MM.1S (cell line): ENCODE results near the gene POLA2.

Experiments used
- DNase-seq: peaks from one replicate; pipeline ENCODE4 v3.0.0-alpha.2; 2015
- H2AFZ ChIP-seq: fragments of 300-600 bp; sonication (generic); 2 replicates; pipeline ENCODE4 v1.6.0; 2016; ENCODE audit warnings: antibody characterized with exemption, low read length
- H3F3A ChIP-seq: fragments of 300-600 bp; sonication (generic); 2 replicates; pipeline ENCODE4 v1.6.1; 2016; ENCODE audit warnings: mild to moderate bottlenecking, antibody characterized with exemption, low read length, moderate library complexity, mixed read lengths; ENCODE audit not compliant: insufficient read depth
- H3K27ac ChIP-seq: fragments of 300-600 bp; sonication (generic); 2 replicates; pipeline ENCODE4 v1.5.1; 2016; ENCODE audit warnings: mild to moderate bottlenecking, low read length
- H3K27me3 ChIP-seq: fragments of 300-600 bp; sonication (generic); replicated peaks from 2 replicates; pipeline ENCODE4 v1.6.0; 2016; ENCODE audit warnings: low read length; ENCODE audit not compliant: insufficient read depth
- H3K36me3 ChIP-seq: fragments of 300-600 bp; sonication (generic); replicated peaks from 2 replicates; pipeline ENCODE4 v1.6.1; 2016; ENCODE audit warnings: mild to moderate bottlenecking, low read length, mixed read lengths; ENCODE audit not compliant: insufficient read depth
- H3K4me1 ChIP-seq: fragments of 300-600 bp; sonication (generic); 2 replicates; pipeline ENCODE4 v1.6.1; 2016; ENCODE audit warnings: low read length, mixed read lengths
- H3K4me2 ChIP-seq: fragments of 300-600 bp; sonication (generic); 2 replicates; pipeline ENCODE4 v1.6.0; 2016; ENCODE audit warnings: low read depth, low read length
- H3K4me3 ChIP-seq: fragments of 300-600 bp; sonication (generic); 2 replicates; pipeline ENCODE4 v1.5.1; 2016; ENCODE audit warnings: low read length, mixed read lengths
- H3K79me2 ChIP-seq: fragments of 300-600 bp; sonication (generic); 2 replicates; pipeline ENCODE4 v1.6.1; 2016; ENCODE audit warnings: mixed run types, low read length, mixed read lengths
- H3K9ac ChIP-seq: fragments of 300-600 bp; sonication (generic); 2 replicates; pipeline ENCODE4 v1.6.1; 2016; ENCODE audit warnings: low read length, mixed read lengths
- H3K9me2 ChIP-seq: fragments of 300-600 bp; sonication (generic); replicated peaks from 2 replicates; pipeline ENCODE4 v1.6.1; 2016; ENCODE audit warnings: mild to moderate bottlenecking, low read length, mixed read lengths; ENCODE audit not compliant: insufficient read depth
- H3K9me3 ChIP-seq: fragments of 300-600 bp; sonication (generic); replicated peaks from 2 replicates; pipeline ENCODE4 v1.6.1; 2016; ENCODE audit warnings: mild to moderate bottlenecking, low read length, mixed read lengths; ENCODE audit not compliant: insufficient read depth
- H4K20me1 ChIP-seq: fragments of 300-600 bp; sonication (generic); 2 replicates; pipeline ENCODE4 v1.6.1; 2016; ENCODE audit warnings: mild to moderate bottlenecking, low read length, moderate library complexity, mixed read lengths; ENCODE audit not compliant: insufficient read depth
- EZH2 ChIP-seq: fragments of 300-600 bp; sonication (generic); optimal IDR thresholded peaks from 2 replicates; pipeline ENCODE3; 2017; ENCODE audit warnings: low read depth, mild to moderate bottlenecking, antibody characterized with exemption, low read length, mixed read lengths
- EZH2phosphoT487 ChIP-seq: fragments of 300-600 bp; sonication (generic); IDR thresholded peaks from 2 replicates; pipeline ENCODE4 v1.6.1; 2018; ENCODE audit warnings: antibody characterized with exemption, low read length
- TF ChIP-seq, protein P1 (sequence below): fragments of 300-600 bp; sonication (generic); IDR thresholded peaks from 2 replicates; pipeline ENCODE4 v1.5.1; 2016; ENCODE audit warnings: antibody characterized with exemption, low read length, mixed read lengths

The POLA2 gene, protein sequence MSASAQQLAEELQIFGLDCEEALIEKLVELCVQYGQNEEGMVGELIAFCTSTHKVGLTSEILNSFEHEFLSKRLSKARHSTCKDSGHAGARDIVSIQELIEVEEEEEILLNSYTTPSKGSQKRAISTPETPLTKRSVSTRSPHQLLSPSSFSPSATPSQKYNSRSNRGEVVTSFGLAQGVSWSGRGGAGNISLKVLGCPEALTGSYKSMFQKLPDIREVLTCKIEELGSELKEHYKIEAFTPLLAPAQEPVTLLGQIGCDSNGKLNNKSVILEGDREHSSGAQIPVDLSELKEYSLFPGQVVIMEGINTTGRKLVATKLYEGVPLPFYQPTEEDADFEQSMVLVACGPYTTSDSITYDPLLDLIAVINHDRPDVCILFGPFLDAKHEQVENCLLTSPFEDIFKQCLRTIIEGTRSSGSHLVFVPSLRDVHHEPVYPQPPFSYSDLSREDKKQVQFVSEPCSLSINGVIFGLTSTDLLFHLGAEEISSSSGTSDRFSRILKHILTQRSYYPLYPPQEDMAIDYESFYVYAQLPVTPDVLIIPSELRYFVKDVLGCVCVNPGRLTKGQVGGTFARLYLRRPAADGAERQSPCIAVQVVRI

DNA sequence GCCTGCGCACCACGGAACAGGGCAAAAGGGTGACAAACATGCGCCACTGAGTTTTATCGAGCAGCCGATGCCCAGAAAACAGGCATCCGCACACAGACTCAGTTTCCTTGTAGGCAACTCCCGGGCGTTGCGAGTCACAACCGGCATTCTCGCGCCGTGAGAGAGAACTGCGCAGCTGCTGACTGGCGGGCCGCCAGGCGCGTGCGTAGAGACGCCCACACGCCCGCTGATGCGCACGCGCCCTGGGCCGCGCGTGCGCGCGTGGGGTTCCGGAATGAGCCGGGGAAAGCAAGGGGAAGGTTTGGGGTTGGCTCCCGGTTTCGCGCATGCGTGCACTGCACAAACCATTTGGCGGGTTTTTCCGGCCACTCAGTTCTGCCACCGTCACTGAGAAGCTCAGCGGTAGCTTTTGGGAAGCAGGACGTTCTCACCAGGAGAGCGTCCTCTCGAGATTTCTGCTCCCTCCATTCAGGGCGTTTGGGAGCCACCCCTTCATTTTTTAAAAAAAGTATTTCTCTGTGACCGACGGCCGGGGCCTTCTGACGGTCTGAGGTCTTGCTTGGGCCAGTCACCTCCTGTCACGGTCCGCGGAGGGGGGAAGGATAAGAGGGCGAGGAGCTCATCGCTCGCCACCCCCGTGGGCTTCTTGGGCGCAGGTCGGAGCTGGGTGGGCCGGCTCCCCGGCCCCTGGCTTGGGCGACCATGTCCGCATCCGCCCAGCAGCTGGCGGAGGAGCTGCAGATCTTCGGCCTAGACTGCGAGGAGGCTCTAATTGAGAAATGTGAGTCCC is at the start of gene POLA2:
TSS of gene POLA2 (plus strand) at position 372 of the 790 bp plus-strand sequence. CDS start at position 703, 331 bp downstream.
- TF ChIP-seq EZH2phosphoT487: no peak
- TF ChIP-seq, protein P1, sequence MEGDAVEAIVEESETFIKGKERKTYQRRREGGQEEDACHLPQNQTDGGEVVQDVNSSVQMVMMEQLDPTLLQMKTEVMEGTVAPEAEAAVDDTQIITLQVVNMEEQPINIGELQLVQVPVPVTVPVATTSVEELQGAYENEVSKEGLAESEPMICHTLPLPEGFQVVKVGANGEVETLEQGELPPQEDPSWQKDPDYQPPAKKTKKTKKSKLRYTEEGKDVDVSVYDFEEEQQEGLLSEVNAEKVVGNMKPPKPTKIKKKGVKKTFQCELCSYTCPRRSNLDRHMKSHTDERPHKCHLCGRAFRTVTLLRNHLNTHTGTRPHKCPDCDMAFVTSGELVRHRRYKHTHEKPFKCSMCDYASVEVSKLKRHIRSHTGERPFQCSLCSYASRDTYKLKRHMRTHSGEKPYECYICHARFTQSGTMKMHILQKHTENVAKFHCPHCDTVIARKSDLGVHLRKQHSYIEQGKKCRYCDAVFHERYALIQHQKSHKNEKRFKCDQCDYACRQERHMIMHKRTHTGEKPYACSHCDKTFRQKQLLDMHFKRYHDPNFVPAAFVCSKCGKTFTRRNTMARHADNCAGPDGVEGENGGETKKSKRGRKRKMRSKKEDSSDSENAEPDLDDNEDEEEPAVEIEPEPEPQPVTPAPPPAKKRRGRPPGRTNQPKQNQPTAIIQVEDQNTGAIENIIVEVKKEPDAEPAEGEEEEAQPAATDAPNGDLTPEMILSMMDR: no peak
- no peak for TF ChIP-seq EZH2
- peak within 1 kb of the TSS; percentile 100 for H3K4me2 ChIP-seq
- H3F3A ChIP-seq: peaks cover 6% of the 10 kb centered on the region; the same call in 1 of the 2 replicates
- H4K20me1 ChIP-seq: no peaks in the 10 kb centered on the region
- H3K4me1 ChIP-seq: no peaks in the 10 kb centered on the region
- H3K9me2 ChIP-seq: no peaks in the 10 kb centered on the region
- peaks cover 48% of the 10 kb centered on the region for H3K79me2 ChIP-seq
- peak within 1 kb of the TSS; percentile 97 for H2AFZ ChIP-seq
- peak within 1 kb of the TSS; percentile 97 for H3K9ac ChIP-seq
- peak; percentile 98 for DNase-seq
- H3K36me3 ChIP-seq: 0 out of 2 replicates have a peak, but pooled peaks cover 3% of the 10 kb centered on the region
- H3K27me3 ChIP-seq: no peaks in the 10 kb centered on the region
- H3K27ac ChIP-seq: peak within 1 kb of the TSS; percentile 83
- no peaks in the 10 kb centered on the region for H3K9me3 ChIP-seq
- H3K4me3 ChIP-seq: peak within 1 kb of the TSS; percentile 96

DNA sequence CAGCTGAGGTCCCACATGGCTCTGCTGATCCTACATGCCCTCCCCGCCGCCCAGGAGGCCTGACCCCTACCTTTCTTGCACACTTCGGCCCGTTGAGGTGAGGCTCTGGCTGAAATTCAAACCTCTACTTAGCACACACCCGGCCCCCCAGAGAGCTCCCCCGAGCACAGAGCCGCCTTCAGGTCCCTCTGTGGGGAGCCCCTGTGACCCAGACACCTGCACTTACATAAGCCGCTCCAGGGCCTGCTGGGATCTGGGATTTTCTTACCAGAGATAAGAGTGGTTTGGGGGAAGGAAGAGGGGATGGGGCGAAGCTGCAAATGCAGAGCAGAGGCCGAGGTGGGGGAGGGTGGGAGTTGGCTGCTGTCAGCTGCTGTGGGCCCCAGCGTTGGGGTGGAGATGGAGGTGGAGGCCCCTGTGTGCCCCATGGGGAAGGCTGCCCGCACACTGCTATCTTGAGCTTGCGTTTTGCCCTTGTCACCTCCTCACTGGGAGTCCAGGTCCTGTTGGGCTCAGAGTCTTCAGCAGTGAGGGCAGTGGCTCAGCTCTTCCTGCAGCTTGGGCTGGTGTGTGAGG is 49.4 kb upstream of the POLA2 start:
- no peaks in the 10 kb centered on the region for H4K20me1 ChIP-seq
- TF ChIP-seq EZH2: no peak
- TF ChIP-seq, protein P1: no peak
- TF ChIP-seq EZH2phosphoT487: no peak
- no peak overlapping the region for H3K4me3 ChIP-seq
- H3K79me2 ChIP-seq: no peaks in the 10 kb centered on the region
- no peak overlapping the region for H3K4me2 ChIP-seq
- no peaks in the 10 kb centered on the region for H3K9me2 ChIP-seq
- no peaks in the 10 kb centered on the region for H3F3A ChIP-seq
- H3K36me3 ChIP-seq: no peaks in the 10 kb centered on the region
- DNase-seq: no peak
- no peaks in the 10 kb centered on the region for H3K27me3 ChIP-seq
- H3K9me3 ChIP-seq: no peaks in the 10 kb centered on the region
- H2AFZ ChIP-seq: no peak overlapping the region
- H3K27ac ChIP-seq: no peak overlapping the region
- H3K4me1 ChIP-seq: no peaks in the 10 kb centered on the region
- H3K9ac ChIP-seq: no peak overlapping the region

DNA sequence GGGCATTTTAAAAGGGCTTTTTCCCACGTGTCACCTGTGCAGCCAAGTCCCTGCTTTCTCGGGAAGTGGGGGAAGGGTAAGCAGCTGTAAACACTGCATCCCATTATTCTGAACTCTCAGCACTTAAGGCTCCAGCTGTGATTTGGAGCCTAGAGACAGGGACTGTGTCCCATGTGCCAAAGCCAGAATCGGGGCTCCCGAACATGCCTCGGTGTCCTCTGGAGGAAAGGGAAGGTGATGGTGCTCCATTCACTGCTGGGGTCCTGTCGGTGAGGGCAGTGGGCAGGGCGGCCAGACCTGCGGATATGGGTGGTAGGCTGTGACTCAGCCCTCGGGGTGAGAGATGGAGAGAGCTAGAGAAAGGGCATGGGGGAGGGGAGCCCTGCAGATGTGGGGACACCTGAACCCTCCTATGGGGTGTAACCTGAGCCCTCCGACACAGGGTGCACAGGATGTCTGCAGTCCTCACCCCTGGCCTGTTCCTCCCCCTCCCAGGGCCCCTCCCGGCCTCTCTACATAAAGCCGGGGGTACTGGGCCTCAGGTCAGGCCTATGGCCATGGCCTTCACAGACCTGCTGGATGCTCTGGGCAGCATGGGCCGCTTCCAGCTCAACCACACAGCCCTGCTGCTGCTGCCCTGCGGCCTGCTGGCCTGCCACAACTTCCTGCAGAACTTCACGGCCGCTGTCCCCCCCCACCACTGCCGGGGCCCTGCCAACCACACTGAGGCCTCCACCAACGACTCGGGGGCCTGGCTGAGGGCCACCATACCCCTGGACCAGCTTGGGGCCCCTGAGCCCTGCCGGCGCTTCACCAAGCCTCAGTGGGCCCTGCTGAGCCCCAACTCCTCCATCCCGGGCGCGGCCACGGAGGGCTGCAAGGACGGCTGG is 48.2 kb upstream of the POLA2 start:
- H3K27ac ChIP-seq: no peak overlapping the region

More for the DNA sequence above, 48.2 kb upstream of the POLA2 start:
- H4K20me1 ChIP-seq: no peaks in the 10 kb centered on the region
- H3K79me2 ChIP-seq: no peaks in the 10 kb centered on the region
- H3K36me3 ChIP-seq: no peaks in the 10 kb centered on the region
- H3K4me2 ChIP-seq: no peak overlapping the region
- H3F3A ChIP-seq: no peaks in the 10 kb centered on the region
- no peaks in the 10 kb centered on the region for H3K9me3 ChIP-seq
- H2AFZ ChIP-seq: no peak overlapping the region
- H3K27me3 ChIP-seq: no peaks in the 10 kb centered on the region
- H3K4me1 ChIP-seq: no peaks in the 10 kb centered on the region
- no peak for TF ChIP-seq EZH2phosphoT487
- TF ChIP-seq, protein P1: no peak
- TF ChIP-seq EZH2: no peak
- H3K4me3 ChIP-seq: no peak overlapping the region
- H3K9me2 ChIP-seq: no peaks in the 10 kb centered on the region
- H3K9ac ChIP-seq: no peak overlapping the region
- no peak for DNase-seq
